GM12801 (cell line): ENCODE data around the gene TXNRD2.

Experiments used
- CTCF ChIP-seq: IDR thresholded peaks from one replicate; pipeline ENCODE4 v1.5.1; 2011; ENCODE audit warnings: control low read depth; ENCODE audit not compliant: insufficient read length; ENCODE audit errors: extremely low read depth

Gene TXNRD2

GRCh38 chr22:19962909-19963806, 21.5 kb upstream of the TXNRD2 start:
- no peak for TF ChIP-seq CTCF

- TF ChIP-seq CTCF: no peak
These were observed 20.8 kb upstream of the TXNRD2 start for GRCh38 chr22:19962246-19962908.

- TF ChIP-seq CTCF: no peak
These were observed 20.2 kb upstream of the TXNRD2 start for GRCh38 chr22:19961868-19962245.

GRCh38 chr22:19961201-19961580, 19.6 kb upstream of the TXNRD2 start:
- TF ChIP-seq CTCF: no peak

- no peak for TF ChIP-seq CTCF
These were observed 19.0 kb upstream of the TXNRD2 start for GRCh38 chr22:19960491-19961200.

- no peak for TF ChIP-seq CTCF
These were observed 18.2 kb upstream of the TXNRD2 start for GRCh38 chr22:19959587-19960490.
